ENCODE data around the gene PDCD4. TPM values are rescaled to one million over a fixed set of nuclear protein-coding genes. Genes with fewer than 3 reads are reported as not detected.

PDCD4 gene
- polyA plus RNA-seq, 1 of the 3 experiments (the other 2 are of a cell fraction) = 23.3 TPM

DNA sequence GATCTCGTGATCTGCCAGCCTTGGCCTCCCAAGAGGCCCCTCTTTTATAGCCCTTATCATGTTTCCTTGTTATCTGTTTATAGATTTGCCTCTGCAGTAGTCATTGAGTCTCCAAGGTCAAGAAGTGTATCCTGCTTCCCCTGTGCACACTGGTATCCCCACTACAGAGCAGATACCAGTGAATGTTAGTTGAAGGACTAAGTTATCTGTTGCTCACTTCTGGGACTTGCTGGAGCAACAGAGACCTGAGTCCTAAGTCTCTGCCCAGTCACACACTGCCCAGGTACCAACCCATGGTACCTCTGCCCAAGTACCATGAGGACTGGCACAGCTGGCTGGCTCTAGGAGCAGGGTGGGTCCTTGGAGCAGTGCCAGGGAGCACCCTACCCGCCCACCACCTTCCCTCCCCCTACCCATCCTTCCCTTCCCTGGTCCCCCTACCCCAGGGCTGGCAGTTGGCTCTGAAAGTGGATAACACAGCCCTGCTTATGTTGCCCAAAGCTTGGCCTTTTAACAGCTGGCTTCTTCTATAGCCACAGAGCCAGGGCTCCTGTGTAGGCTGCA, 26.5 kb upstream of the PDCD4 start:
- DNase-seq = no peak
- no peaks in the 10 kb centered on the region for H3K9me3 ChIP-seq
- H3K79me2 ChIP-seq (ENCODE audit: insufficient read depth) = no peaks in the 10 kb centered on the region
- no peaks in the 10 kb centered on the region for H3F3A ChIP-seq (replicated peaks; ENCODE audit: insufficient read depth)
- H3K27ac ChIP-seq (ENCODE audit: low read depth in 2 of 2, low read length in 1 of 2) = no peak overlapping the region; a peak in 1 of 4 replicates
- H3K9me2 ChIP-seq = no peaks in the 10 kb centered on the region
- no peaks in the 10 kb centered on the region for H3K36me3 ChIP-seq (replicated peaks in 1 of 2; ENCODE audit: control insufficient read depth in 1 of 2, insufficient read depth in 2 of 2, low read length in 1 of 2)
- no peak for TF ChIP-seq FOXM1 (IDR thresholded peaks at IDR 0.05; ENCODE audit: low read depth)
- TF ChIP-seq, protein P1, sequence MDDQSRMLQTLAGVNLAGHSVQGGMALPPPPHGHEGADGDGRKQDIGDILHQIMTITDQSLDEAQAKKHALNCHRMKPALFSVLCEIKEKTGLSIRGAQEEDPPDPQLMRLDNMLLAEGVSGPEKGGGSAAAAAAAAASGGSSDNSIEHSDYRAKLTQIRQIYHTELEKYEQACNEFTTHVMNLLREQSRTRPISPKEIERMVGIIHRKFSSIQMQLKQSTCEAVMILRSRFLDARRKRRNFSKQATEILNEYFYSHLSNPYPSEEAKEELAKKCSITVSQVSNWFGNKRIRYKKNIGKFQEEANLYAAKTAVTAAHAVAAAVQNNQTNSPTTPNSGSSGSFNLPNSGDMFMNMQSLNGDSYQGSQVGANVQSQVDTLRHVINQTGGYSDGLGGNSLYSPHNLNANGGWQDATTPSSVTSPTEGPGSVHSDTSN (IDR thresholded peaks at IDR 0.05) = no peak
- TF ChIP-seq NRF1 (IDR thresholded peaks at IDR 0.05; ENCODE audit: low read depth, low read length) = no peak
- no peak for TF ChIP-seq POLR2AphosphoS5 (IDR thresholded peaks at IDR 0.05; ENCODE audit: low read depth, low read length)
- no peak for TF ChIP-seq GATA2 (CRISPR knock-in tag; IDR thresholded peaks at IDR 0.05)
- no peak for TF ChIP-seq FOSL2 (IDR thresholded peaks at IDR 0.05; ENCODE audit: borderline replicate concordance, low read depth)
- no peak for TF ChIP-seq CHD2 (IDR thresholded peaks at IDR 0.05; ENCODE audit: low read length, partially characterized antibody)
- no peak for TF ChIP-seq YY1 (IDR thresholded peaks at IDR 0.05; ENCODE audit: low read depth)
- no peak for TF ChIP-seq RCOR1 (IDR thresholded peaks at IDR 0.05; ENCODE audit: low read length)
- TF ChIP-seq RFX5 (IDR thresholded peaks at IDR 0.05; ENCODE audit: low read length) = no peak
- TF ChIP-seq EZH2phosphoT487 (IDR thresholded peaks at IDR 0.05; ENCODE audit: borderline replicate concordance, low read depth) = no peak
- TF ChIP-seq JUND (IDR thresholded peaks at IDR 0.05) = no peak
- TF ChIP-seq, protein P2, sequence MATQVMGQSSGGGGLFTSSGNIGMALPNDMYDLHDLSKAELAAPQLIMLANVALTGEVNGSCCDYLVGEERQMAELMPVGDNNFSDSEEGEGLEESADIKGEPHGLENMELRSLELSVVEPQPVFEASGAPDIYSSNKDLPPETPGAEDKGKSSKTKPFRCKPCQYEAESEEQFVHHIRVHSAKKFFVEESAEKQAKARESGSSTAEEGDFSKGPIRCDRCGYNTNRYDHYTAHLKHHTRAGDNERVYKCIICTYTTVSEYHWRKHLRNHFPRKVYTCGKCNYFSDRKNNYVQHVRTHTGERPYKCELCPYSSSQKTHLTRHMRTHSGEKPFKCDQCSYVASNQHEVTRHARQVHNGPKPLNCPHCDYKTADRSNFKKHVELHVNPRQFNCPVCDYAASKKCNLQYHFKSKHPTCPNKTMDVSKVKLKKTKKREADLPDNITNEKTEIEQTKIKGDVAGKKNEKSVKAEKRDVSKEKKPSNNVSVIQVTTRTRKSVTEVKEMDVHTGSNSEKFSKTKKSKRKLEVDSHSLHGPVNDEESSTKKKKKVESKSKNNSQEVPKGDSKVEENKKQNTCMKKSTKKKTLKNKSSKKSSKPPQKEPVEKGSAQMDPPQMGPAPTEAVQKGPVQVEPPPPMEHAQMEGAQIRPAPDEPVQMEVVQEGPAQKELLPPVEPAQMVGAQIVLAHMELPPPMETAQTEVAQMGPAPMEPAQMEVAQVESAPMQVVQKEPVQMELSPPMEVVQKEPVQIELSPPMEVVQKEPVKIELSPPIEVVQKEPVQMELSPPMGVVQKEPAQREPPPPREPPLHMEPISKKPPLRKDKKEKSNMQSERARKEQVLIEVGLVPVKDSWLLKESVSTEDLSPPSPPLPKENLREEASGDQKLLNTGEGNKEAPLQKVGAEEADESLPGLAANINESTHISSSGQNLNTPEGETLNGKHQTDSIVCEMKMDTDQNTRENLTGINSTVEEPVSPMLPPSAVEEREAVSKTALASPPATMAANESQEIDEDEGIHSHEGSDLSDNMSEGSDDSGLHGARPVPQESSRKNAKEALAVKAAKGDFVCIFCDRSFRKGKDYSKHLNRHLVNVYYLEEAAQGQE (IDR thresholded peaks at IDR 0.05; ENCODE audit: low read depth, low read length) = no peak
- TF ChIP-seq, protein P3, sequence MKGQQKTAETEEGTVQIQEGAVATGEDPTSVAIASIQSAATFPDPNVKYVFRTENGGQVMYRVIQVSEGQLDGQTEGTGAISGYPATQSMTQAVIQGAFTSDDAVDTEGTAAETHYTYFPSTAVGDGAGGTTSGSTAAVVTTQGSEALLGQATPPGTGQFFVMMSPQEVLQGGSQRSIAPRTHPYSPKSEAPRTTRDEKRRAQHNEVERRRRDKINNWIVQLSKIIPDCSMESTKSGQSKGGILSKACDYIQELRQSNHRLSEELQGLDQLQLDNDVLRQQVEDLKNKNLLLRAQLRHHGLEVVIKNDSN (IDR thresholded peaks at IDR 0.05; ENCODE audit: borderline replicate concordance, low read depth) = no peak
- no peak for TF ChIP-seq SIN3A (IDR thresholded peaks at IDR 0.05; ENCODE audit: borderline replicate concordance, low read depth, low read length)
- H4K20me1 ChIP-seq (ENCODE audit: insufficient read depth) = no peaks in the 10 kb centered on the region
- H3K4me1 ChIP-seq (ENCODE audit: control insufficient read depth in 1 of 2, insufficient read depth in 2 of 2, low read depth in 1 of 2, low read length in 1 of 2) = peaks cover 0 to 16% of the 10 kb centered on the region in 2 experiments; a peak in 1 of 4 replicates
- 48% methylated on average over 2 of the region's 2 CpGs for WGBS (ENCODE audit: low lambda C conversion rate)
- H3K9ac ChIP-seq = no peak overlapping the region
- no peak overlapping the region for H3K4me3 ChIP-seq (ENCODE audit: low read depth in 2 of 2, low read length in 1 of 2)
- H2AFZ ChIP-seq (ENCODE audit: low read depth) = no peak overlapping the region
- ChIA-PET CTCF (no interaction called here), POLR2A (interaction anchor here (1.2 kb wide), 1 partner anchor 17 kb away, joined by 3 read pairs; no protein-coding TSS in a partner anchor)
- no peaks in the 10 kb centered on the region for H3K27me3 ChIP-seq (ENCODE audit: insufficient read depth)
- no peak overlapping the region for H3K4me2 ChIP-seq

Data from SK-N-SH (cell line).